Measurements from ENCODE around the gene RASGRP4. TPM values are rescaled to one million over a fixed set of nuclear protein-coding genes. Genes with fewer than 3 reads are reported as not detected.
A peak's percentile ranks its signal among the peaks of the same experiment; 100 is the strongest.

The RASGRP4 gene
- total RNA-seq, 1 experiment from 2014 or later = not detected

- Histone ChIP-seq H2AFZ (peak overlapping the region; percentile 76; the same call in 1 of the 2 replicates), H4K20me1 (ENCODE audit: insufficient read depth) (no peaks in the 10 kb centered on the region), H3K79me2 (ENCODE audit: low read depth) (no peaks in the 10 kb centered on the region), H3K4me2 (peak overlapping the region; percentile 98), H3K4me3 (peak overlapping the region; percentile 74; the same call in 1 of the 2 replicates), H3K4me1 (replicated peaks; ENCODE audit: insufficient read depth) (peaks cover 6% of the 10 kb centered on the region; the same call in 1 of the 2 replicates), H3K9me3 (ENCODE audit: insufficient read depth, low read depth) (no peaks in the 10 kb centered on the region), H3F3A (ENCODE audit: insufficient read depth, low read depth) (peaks cover 2% of the 10 kb centered on the region; the same call in 1 of the 2 replicates), H3K9me2 (ENCODE audit: insufficient read depth) (no peaks in the 10 kb centered on the region), H3K27me3 (ENCODE audit: insufficient read depth, low read depth) (peaks cover 41% of the 10 kb centered on the region; the same call in 1 of the 2 replicates), H3K36me3 (ENCODE audit: low read depth) (no peaks in the 10 kb centered on the region), H3K27ac (no peak overlapping the region)
- POLR2A ChIA-PET (ENCODE audit: unreplicated experiment) = interaction anchor here (0.5 to 0.6 kb wide), 2 partner anchors 24 to 44 kb away, joined by 7 to 8 read pairs; no protein-coding TSS in a partner anchor
- intact Hi-C loops (cut with micrococcal nuclease; ENCODE audit: unreplicated experiment) = no loop called here
- no peak for TF ChIP-seq CTCF (conservative IDR thresholded peaks at IDR 0.05)
- no peak for TF ChIP-seq EZH2 (IDR thresholded peaks at IDR 0.05; ENCODE audit: low read depth)
- CTCF ChIA-PET = interaction anchor here (0.7 kb wide), 1 partner anchor 409 kb away, joined by 4 read pairs; no protein-coding TSS in a partner anchor
- DNase-seq = no peak
- no TSS peak for BruUV-seq (replicated peaks)
Measured at GRCh38 chr19:38360839-38361631, 65.0 kb downstream of the RASGRP4 start.

GRCh38 chr19:38360351-38360750, 65.7 kb downstream of the RASGRP4 start:
- no TSS peak for BruUV-seq (replicated peaks)
- DNase-seq = no peak
- Histone ChIP-seq H3K4me1 (replicated peaks; ENCODE audit: insufficient read depth) (peaks cover 6% of the 10 kb centered on the region; the same call in 1 of the 2 replicates), H3K79me2 (ENCODE audit: low read depth) (no peaks in the 10 kb centered on the region), H3K27ac (no peak overlapping the region), H3K36me3 (ENCODE audit: low read depth) (no peaks in the 10 kb centered on the region), H4K20me1 (ENCODE audit: insufficient read depth) (no peaks in the 10 kb centered on the region), H3K4me3 (no peak overlapping the region), H3K9me3 (ENCODE audit: insufficient read depth, low read depth) (no peaks in the 10 kb centered on the region), H3K4me2 (no peak overlapping the region), H2AFZ (no peak overlapping the region), H3K9me2 (ENCODE audit: insufficient read depth) (no peaks in the 10 kb centered on the region), H3F3A (ENCODE audit: insufficient read depth, low read depth) (peaks cover 2% of the 10 kb centered on the region; the same call in 1 of the 2 replicates), H3K27me3 (ENCODE audit: insufficient read depth, low read depth) (peaks cover 41% of the 10 kb centered on the region; the same call in 1 of the 2 replicates)
- TF ChIP-seq CTCF (conservative IDR thresholded peaks at IDR 0.05) = no peak
- CTCF ChIA-PET = no interaction called here
- POLR2A ChIA-PET (ENCODE audit: unreplicated experiment) = interaction anchor here (0.6 kb wide), 1 partner anchor 23 kb away, joined by 7 read pairs; no protein-coding TSS in a partner anchor
- intact Hi-C loops (cut with micrococcal nuclease; ENCODE audit: unreplicated experiment) = no loop called here

DNA sequence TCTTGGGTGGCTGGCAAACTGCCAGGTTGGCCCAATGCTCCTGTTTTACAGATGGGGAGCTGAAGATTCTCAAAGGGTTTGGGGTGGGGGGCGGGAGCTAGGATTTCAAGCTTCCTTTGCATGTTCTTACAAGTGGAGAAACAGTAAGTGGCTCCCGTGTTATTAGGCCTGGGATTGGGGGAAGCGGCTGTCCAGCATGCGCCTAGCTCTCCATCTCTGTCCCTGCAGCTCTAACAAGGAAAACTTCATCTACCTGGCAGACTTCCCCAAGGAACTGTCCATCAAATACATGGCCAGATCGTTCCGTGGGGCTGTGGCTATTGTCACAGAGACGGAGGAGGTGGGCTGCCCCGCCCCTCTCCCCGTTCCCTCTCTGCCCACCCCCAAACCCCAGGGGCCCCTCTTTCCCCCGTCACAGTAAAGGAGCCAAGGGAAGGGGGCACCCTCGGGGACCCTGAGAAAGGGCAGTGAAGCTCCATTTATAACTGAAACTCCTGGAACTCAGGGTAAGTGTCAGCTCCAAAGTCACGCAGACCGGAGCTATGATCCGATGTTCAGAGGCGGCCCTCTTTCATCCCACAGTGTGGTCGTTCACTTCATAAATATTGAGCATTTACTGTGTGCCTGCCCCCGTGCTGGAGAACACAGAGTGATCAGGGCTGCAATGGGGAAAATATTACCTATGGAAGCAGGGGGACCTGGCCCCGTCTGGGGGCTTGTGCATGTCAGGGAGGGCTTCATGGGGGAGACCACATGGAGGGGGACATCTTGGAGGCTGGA, 66.6 kb downstream of the RASGRP4 start:
- no peak overlapping the region for H3K27ac ChIP-seq
- no peak overlapping the region for H2AFZ ChIP-seq
- peaks cover 36% of the 10 kb centered on the region; the same call in 1 of the 2 replicates for H3K27me3 ChIP-seq (ENCODE audit: insufficient read depth, low read depth)
- H3K4me1 ChIP-seq (replicated peaks; ENCODE audit: insufficient read depth) = peaks cover 6% of the 10 kb centered on the region; the same call in 1 of the 2 replicates
- H4K20me1 ChIP-seq (ENCODE audit: insufficient read depth) = no peaks in the 10 kb centered on the region
- BruUV-seq (replicated peaks) = no TSS peak
- H3K9me2 ChIP-seq (ENCODE audit: insufficient read depth) = no peaks in the 10 kb centered on the region
- ChIA-PET CTCF (interaction anchor here (0.6 to 0.9 kb wide), 2 partner anchors 14 to 44 kb away, joined by 3 read pairs; partner anchors contain the start of gene FAM98C), POLR2A (ENCODE audit: unreplicated experiment) (interaction anchor here (0.7 kb wide), 1 partner anchor 143 kb away, joined by 3 read pairs; no protein-coding TSS in a partner anchor)
- intact Hi-C loops (cut with micrococcal nuclease; ENCODE audit: unreplicated experiment) = no loop called here
- no peaks in the 10 kb centered on the region for H3K9me3 ChIP-seq (ENCODE audit: insufficient read depth, low read depth)
- H3K4me2 ChIP-seq = no peak overlapping the region
- H3K36me3 ChIP-seq (ENCODE audit: low read depth) = no peaks in the 10 kb centered on the region
- no peak overlapping the region for H3K4me3 ChIP-seq
- DNase-seq = no peak
- H3K79me2 ChIP-seq (ENCODE audit: low read depth) = no peaks in the 10 kb centered on the region
- peaks cover 2% of the 10 kb centered on the region; the same call in 1 of the 2 replicates for H3F3A ChIP-seq (ENCODE audit: insufficient read depth, low read depth)
- TF ChIP-seq CTCF (conservative IDR thresholded peaks at IDR 0.05) = no peak
- no peak for TF ChIP-seq EZH2 (IDR thresholded peaks at IDR 0.05; ENCODE audit: low read depth)
